Trophoblast cell (in vitro differentiated cells and primary cell): ENCODE results near the gene ZDHHC14.

Experiments
- DNase-seq, 2 donors: peaks; one replicate each; pipeline ENCODE4 v3.0.0-alpha.2; 2016
- H2AFZ ChIP-seq: 2 replicates; pipeline ENCODE4 v1.6.1; 2013; ENCODE audit warnings: low read length, moderate library complexity, mild to moderate bottlenecking; ENCODE audit not compliant: insufficient read depth, poor library complexity
- H2AK5ac ChIP-seq: 2 replicates; pipeline ENCODE4 v1.6.1; 2013; ENCODE audit warnings: mild to moderate bottlenecking, low read length
- H2BK120ac ChIP-seq: 2 replicates; pipeline ENCODE4 v1.6.1; 2013; ENCODE audit warnings: low read length, mild to moderate bottlenecking, moderate library complexity; ENCODE audit not compliant: insufficient read depth, poor library complexity
- H2BK12ac ChIP-seq: 2 replicates; pipeline ENCODE4 v1.6.1; 2013; ENCODE audit warnings: mild to moderate bottlenecking, low read length, moderate library complexity
- H2BK5ac ChIP-seq: 2 replicates; pipeline ENCODE4 v1.6.1; 2013; ENCODE audit warnings: low read length, low read depth, moderate library complexity, mild to moderate bottlenecking; ENCODE audit not compliant: poor library complexity
- H3K14ac ChIP-seq: 2 replicates; pipeline ENCODE4 v1.6.1; 2013; ENCODE audit warnings: mild to moderate bottlenecking, low read length
- H3K18ac ChIP-seq: 2 replicates; pipeline ENCODE4 v1.6.1; 2013; ENCODE audit warnings: mild to moderate bottlenecking, low read length
- H3K23ac ChIP-seq: 2 replicates; pipeline ENCODE4 v1.6.1; 2013; ENCODE audit warnings: low read length
- H3K27ac ChIP-seq: 2 replicates; pipeline ENCODE4 v1.5.1; 2013; ENCODE audit warnings: low read depth, mild to moderate bottlenecking, inconsistent platforms, low read length, moderate library complexity
- H3K27me3 ChIP-seq: 2 replicates; pipeline ENCODE4 v1.6.1; 2013; ENCODE audit warnings: inconsistent platforms, mild to moderate bottlenecking, low read length, moderate library complexity; ENCODE audit not compliant: insufficient read depth
- H3K36me3 ChIP-seq, 2 experiments: 1 replicate in 1 of 2; 2 replicates in 1 of 2; pipeline ENCODE4 v1.6.1; 2013; ENCODE audit warnings: low read length in 2 of 2, mild to moderate bottlenecking in 2 of 2, moderate library complexity in 1 of 2; ENCODE audit not compliant: insufficient read depth in 2 of 2, control insufficient read depth in 1 of 2
- H3K4ac ChIP-seq: 2 replicates; pipeline ENCODE4 v1.6.1; 2013; ENCODE audit warnings: low read depth, mild to moderate bottlenecking, low read length, moderate library complexity
- H3K4me1 ChIP-seq, 2 experiments: 1 replicate in 1 of 2; 2 replicates in 1 of 2; pipeline ENCODE4 v1.6.1; 2013; ENCODE audit warnings: low read length in 2 of 2, mild to moderate bottlenecking in 2 of 2, moderate library complexity in 1 of 2; ENCODE audit not compliant: insufficient read depth in 2 of 2, control insufficient read depth in 1 of 2
- H3K4me2 ChIP-seq: 2 replicates; pipeline ENCODE4 v1.6.1; 2013; ENCODE audit warnings: inconsistent platforms, mild to moderate bottlenecking, low read length, moderate library complexity
- H3K4me3 ChIP-seq: 2 replicates; pipeline ENCODE4 v1.5.1; 2013; ENCODE audit warnings: mild to moderate bottlenecking, low read depth, low read length, inconsistent platforms
- H3K79me1 ChIP-seq: one replicate; pipeline ENCODE4 v1.6.1; 2013; ENCODE audit warnings: low read length
- H3K79me2 ChIP-seq: 2 replicates; pipeline ENCODE4 v1.6.1; 2013; ENCODE audit warnings: low read length, mild to moderate bottlenecking; ENCODE audit not compliant: control insufficient read depth, insufficient read depth, poor library complexity
- H3K9ac ChIP-seq: 2 replicates; pipeline ENCODE4 v1.6.1; 2013; ENCODE audit warnings: mild to moderate bottlenecking, low read length
- H3K9me3 ChIP-seq: 2 replicates; pipeline ENCODE4 v1.6.1; 2013; ENCODE audit warnings: low read depth, mild to moderate bottlenecking, control low read depth, inconsistent platforms, low read length; ENCODE audit not compliant: insufficient read depth
- H4K12ac ChIP-seq: 2 replicates; pipeline ENCODE4 v1.6.1; 2013; ENCODE audit warnings: low read depth, mild to moderate bottlenecking, low read length, moderate library complexity
- H4K8ac ChIP-seq: 2 replicates; pipeline ENCODE4 v1.6.1; 2013; ENCODE audit warnings: low read depth, mild to moderate bottlenecking, low read length, moderate library complexity
- H4K91ac ChIP-seq: one replicate; pipeline ENCODE4 v1.6.1; 2013; ENCODE audit warnings: low read depth, mild to moderate bottlenecking, low read length, moderate library complexity
- WGBS: extraction: QIAGEN DNeasy Blood & Tissue Kit; methylation state at CpG from one replicate; pipeline ENCODE4 v1.1.7; 2013; ENCODE audit warnings: missing lambda C conversion rate; ENCODE audit not compliant: insufficient read length, insufficient coverage; ENCODE audit errors: extremely low coverage; 5-methylcytosine and 5-hydroxymethylcytosine counted together

Gene ZDHHC14

DNA sequence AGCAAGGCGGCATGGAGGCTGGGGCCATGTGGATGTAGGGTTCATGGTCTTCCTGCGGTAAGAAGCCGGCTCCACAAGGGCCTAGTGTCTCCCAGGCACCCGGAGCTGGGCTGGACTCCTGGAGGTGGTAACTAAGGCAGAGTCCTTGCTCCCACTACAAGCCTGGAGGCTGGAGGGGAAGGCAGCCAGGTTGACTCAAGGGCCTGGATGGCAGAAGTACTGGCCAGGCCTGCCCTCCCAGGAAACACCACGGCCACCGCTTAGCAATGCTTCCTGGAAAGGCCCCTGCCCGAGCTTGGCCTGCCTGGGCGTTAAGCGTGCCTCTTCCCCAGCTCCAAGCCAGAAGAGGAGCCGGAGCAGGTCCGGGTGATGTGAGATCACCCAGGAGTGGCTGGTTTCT lies 182.0 kb downstream of the ZDHHC14 start:
- H3K4me2 ChIP-seq = no peak overlapping the region
- H3K79me2 ChIP-seq = no peaks in the 10 kb centered on the region
- no peak for DNase-seq
- no peaks in the 10 kb centered on the region for H3K9me3 ChIP-seq
- no peak overlapping the region for H2BK12ac ChIP-seq
- no peak overlapping the region for H3K23ac ChIP-seq
- H3K36me3 ChIP-seq = no peaks in the 10 kb centered on the region
- no peak overlapping the region for H3K18ac ChIP-seq
- H4K8ac ChIP-seq = no peak overlapping the region
- no peak overlapping the region for H3K4ac ChIP-seq
- H3K14ac ChIP-seq = no peak overlapping the region
- no CpG with 5 or more reads among the region's 11 CpGs for WGBS
- no peaks in the 10 kb centered on the region for H3K79me1 ChIP-seq
- no peak overlapping the region for H2AK5ac ChIP-seq
- H2AFZ ChIP-seq = no peak overlapping the region
- no peak overlapping the region for H2BK120ac ChIP-seq
- no peaks in the 10 kb centered on the region for H3K4me1 ChIP-seq
- no peak overlapping the region for H4K91ac ChIP-seq
- H3K4me3 ChIP-seq = no peak overlapping the region
- no peak overlapping the region for H3K9ac ChIP-seq
- H3K27ac ChIP-seq = no peak overlapping the region
- H3K27me3 ChIP-seq = no peaks in the 10 kb centered on the region
- no peak overlapping the region for H2BK5ac ChIP-seq
- no peak overlapping the region for H4K12ac ChIP-seq

DNA sequence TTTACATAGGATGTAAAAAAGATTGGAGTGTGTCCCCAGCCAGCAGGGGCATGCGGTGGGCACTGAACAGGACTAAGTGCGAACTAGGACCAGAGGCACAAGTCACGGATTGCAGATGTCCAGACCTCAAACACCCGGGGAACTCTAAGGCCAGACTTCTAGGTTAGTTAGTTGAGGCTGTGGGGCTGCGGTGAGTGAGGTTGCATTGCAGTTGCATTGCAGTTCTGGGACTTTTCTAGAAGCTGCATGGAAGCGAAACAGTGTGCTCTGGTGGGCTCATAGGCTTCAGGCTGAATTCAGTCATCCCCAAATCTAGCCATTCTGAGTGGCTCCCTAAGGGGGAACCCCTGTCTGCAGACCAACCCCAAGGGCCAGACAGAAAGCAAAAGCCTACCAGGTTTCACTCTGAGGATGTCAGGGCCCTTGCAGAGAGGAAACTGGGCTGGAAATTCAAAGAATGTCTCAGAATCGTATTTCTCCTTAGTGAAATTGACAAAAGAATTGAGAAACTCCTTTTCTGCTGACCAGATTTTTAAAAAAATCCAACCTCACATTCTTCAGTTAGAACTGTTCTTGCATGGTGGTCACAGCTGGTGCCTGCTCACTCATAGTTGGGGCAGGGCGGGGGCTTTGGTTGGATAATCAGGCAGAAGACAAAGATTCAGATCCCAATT lies 182.8 kb downstream of the ZDHHC14 start:
- no peak overlapping the region for H3K9ac ChIP-seq
- H2AFZ ChIP-seq = no peak overlapping the region
- no peaks in the 10 kb centered on the region for H3K79me2 ChIP-seq
- H3K9me3 ChIP-seq = no peaks in the 10 kb centered on the region
- H4K91ac ChIP-seq = no peak overlapping the region
- no peak overlapping the region for H3K23ac ChIP-seq
- no peak overlapping the region for H4K8ac ChIP-seq
- no peak overlapping the region for H2AK5ac ChIP-seq
- no peaks in the 10 kb centered on the region for H3K79me1 ChIP-seq
- H3K18ac ChIP-seq = no peak overlapping the region
- H3K4ac ChIP-seq = no peak overlapping the region
- DNase-seq = peak in 1 of 2 donors; percentile 17
- H3K36me3 ChIP-seq = no peaks in the 10 kb centered on the region
- H3K14ac ChIP-seq = no peak overlapping the region
- no peak overlapping the region for H3K4me2 ChIP-seq
- H3K4me3 ChIP-seq = no peak overlapping the region
- H3K27me3 ChIP-seq = no peaks in the 10 kb centered on the region
- H3K4me1 ChIP-seq = no peaks in the 10 kb centered on the region
- H4K12ac ChIP-seq = no peak overlapping the region
- H3K27ac ChIP-seq = no peak overlapping the region
- H2BK12ac ChIP-seq = no peak overlapping the region
- no CpG with 5 or more reads among the region's 8 CpGs for WGBS
- H2BK120ac ChIP-seq = no peak overlapping the region
- no peak overlapping the region for H2BK5ac ChIP-seq

DNA sequence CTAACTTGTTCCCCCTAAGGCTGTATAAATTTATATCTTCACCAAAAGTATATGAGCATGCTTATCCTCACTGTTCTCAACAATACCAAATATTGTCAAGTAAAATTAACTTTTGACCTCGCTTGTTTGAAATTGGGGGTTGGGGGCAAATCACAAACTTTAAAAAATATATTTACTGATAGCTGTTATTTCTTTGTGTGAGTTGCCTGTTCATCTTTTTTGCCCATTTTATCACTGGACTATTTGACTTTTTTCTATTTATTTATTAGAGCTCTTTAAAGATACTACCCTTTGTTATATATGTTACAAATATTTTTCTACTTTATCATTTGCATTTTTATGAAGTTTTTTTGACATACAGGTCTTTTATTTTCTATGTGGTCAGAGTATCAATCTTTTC lies 187.7 kb downstream of the ZDHHC14 start:
- H2AK5ac ChIP-seq = no peak overlapping the region
- no peak for DNase-seq
- no peak overlapping the region for H4K8ac ChIP-seq
- no peaks in the 10 kb centered on the region for H3K27me3 ChIP-seq
- no peak overlapping the region for H3K4ac ChIP-seq
- H2BK5ac ChIP-seq = no peak overlapping the region
- no peak overlapping the region for H3K9ac ChIP-seq
- WGBS = no CpG with 5 or more reads among the region's 1 CpG
- H3K36me3 ChIP-seq = no peaks in the 10 kb centered on the region
- H3K4me2 ChIP-seq = no peak overlapping the region
- H2BK12ac ChIP-seq = no peak overlapping the region
- no peaks in the 10 kb centered on the region for H3K79me2 ChIP-seq
- no peak overlapping the region for H3K18ac ChIP-seq
- no peak overlapping the region for H4K91ac ChIP-seq
- H3K14ac ChIP-seq = no peak overlapping the region
- H2AFZ ChIP-seq = no peak overlapping the region
- no peak overlapping the region for H3K4me3 ChIP-seq
- no peaks in the 10 kb centered on the region for H3K79me1 ChIP-seq
- no peak overlapping the region for H2BK120ac ChIP-seq
- H3K23ac ChIP-seq = no peak overlapping the region
- no peak overlapping the region for H4K12ac ChIP-seq
- H3K4me1 ChIP-seq = peaks cover 0 to 3% of the 10 kb centered on the region in 2 experiments
- no peak overlapping the region for H3K27ac ChIP-seq
- peaks cover 1% of the 10 kb centered on the region for H3K9me3 ChIP-seq

DNA sequence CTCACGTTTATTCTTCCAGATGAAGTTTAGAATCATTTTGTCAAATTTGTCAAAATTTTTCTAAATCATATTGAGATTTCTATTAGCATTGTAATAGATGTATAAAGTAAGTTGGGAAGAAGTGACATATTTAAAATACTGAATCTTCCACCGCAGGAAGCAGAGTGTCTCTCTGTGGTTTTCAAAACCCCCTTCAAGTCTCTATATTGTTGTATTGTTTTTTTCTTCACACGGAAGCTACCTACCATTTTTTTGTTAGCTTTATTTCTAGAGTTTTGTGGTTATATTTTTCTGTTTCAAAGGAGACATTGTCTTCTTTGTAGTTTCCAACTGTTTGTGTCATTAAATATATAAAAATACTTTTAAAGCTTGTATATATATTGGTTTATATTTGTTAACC lies 188.6 kb downstream of the ZDHHC14 start:
- Histone ChIP-seq H3K36me3 (no peaks in the 10 kb centered on the region), H3K79me1 (no peaks in the 10 kb centered on the region), H3K9ac (no peak overlapping the region), H2BK12ac (no peak overlapping the region), H3K27ac (no peak overlapping the region), H2BK5ac (no peak overlapping the region), H3K4ac (no peak overlapping the region), H2BK120ac (no peak overlapping the region), H3K9me3 (peaks cover 1% of the 10 kb centered on the region), H2AK5ac (no peak overlapping the region), H4K12ac (no peak overlapping the region), H3K27me3 (no peaks in the 10 kb centered on the region), H3K4me1 (peaks cover 0 to 3% of the 10 kb centered on the region in 2 experiments), H3K18ac (no peak overlapping the region), H4K8ac (no peak overlapping the region), H3K23ac (no peak overlapping the region), H3K79me2 (no peaks in the 10 kb centered on the region), H3K14ac (no peak overlapping the region), H3K4me2 (no peak overlapping the region), H4K91ac (no peak overlapping the region), H2AFZ (no peak overlapping the region), H3K4me3 (no peak overlapping the region)
- DNase-seq = no peak
- no CpG with 5 or more reads among the region's 3 CpGs for WGBS
